Osteoblast (primary cell): ENCODE results near the gene MAPKAPK2. TPM values are rescaled to one million over a fixed set of nuclear protein-coding genes. Genes with fewer than 3 reads are reported as not detected.

Experiments
- DNase-seq: peaks from one replicate; pipeline ENCODE4 v3.0.0; 2011; ENCODE audit warnings: low spot score, mixed read lengths; ENCODE audit not compliant: insufficient read length; ENCODE audit errors: missing footprints
- H2AFZ ChIP-seq: 2 replicates; pipeline ENCODE4 v1.6.0; 2011; ENCODE audit warnings: mild to moderate bottlenecking, low read length
- H3K27ac ChIP-seq: 2 replicates; pipeline ENCODE4 v1.5.1; 2011; ENCODE audit warnings: mild to moderate bottlenecking, low read depth, low read length, moderate library complexity
- H3K27me3 ChIP-seq: 2 replicates; pipeline ENCODE4 v1.6.0; 2012; ENCODE audit warnings: mild to moderate bottlenecking, control low read depth, inconsistent platforms, low read length, moderate library complexity; ENCODE audit not compliant: insufficient read depth
- H3K36me3 ChIP-seq: 2 replicates; pipeline ENCODE4 v1.5.1; 2011; ENCODE audit warnings: mild to moderate bottlenecking, low read length, control low read depth, moderate library complexity; ENCODE audit not compliant: insufficient read depth
- H3K4me1 ChIP-seq: 2 replicates; pipeline ENCODE4 v1.5.1; 2011; ENCODE audit warnings: mild to moderate bottlenecking, low read length, control low read depth, moderate library complexity; ENCODE audit not compliant: insufficient read depth
- H3K4me2 ChIP-seq: 2 replicates; pipeline ENCODE4 v1.6.0; 2011; ENCODE audit warnings: mild to moderate bottlenecking, low read length; ENCODE audit not compliant: insufficient read depth
- H3K4me3 ChIP-seq: fragments of 200-600 bp; sonication (generic); 3 replicates; pipeline ENCODE4 v1.5.1; 2012; ENCODE audit warnings: mild to moderate bottlenecking, low read length, inconsistent platforms; ENCODE audit not compliant: insufficient read depth
- H3K79me2 ChIP-seq: 2 replicates; pipeline ENCODE4 v1.6.0; 2012; ENCODE audit warnings: mild to moderate bottlenecking, low read length, control low read depth, inconsistent platforms; ENCODE audit not compliant: insufficient read depth
- H3K9me3 ChIP-seq: 2 replicates; pipeline ENCODE4 v1.5.1; 2011; ENCODE audit warnings: low read depth, low read length, control low read depth
- H4K20me1 ChIP-seq: 2 replicates; pipeline ENCODE4 v1.6.0; 2012; ENCODE audit warnings: mild to moderate bottlenecking, low read length, control low read depth; ENCODE audit not compliant: insufficient read depth
- total RNA-seq: library from RNA; depleted of rRNA; stranded (reverse); fragments of >200 nt; gene quantifications from 2 replicates; pipeline ENCODE4 v1.2.3, GENCODE V29; 2012
- TF ChIP-seq, protein P1 (sequence below): IDR thresholded peaks from 2 replicates; pipeline ENCODE4 v1.5.1; 2011; ENCODE audit warnings: mild to moderate bottlenecking, low read depth, low read length, moderate library complexity; ENCODE audit errors: extremely low read depth

The MAPKAPK2 gene
- total RNA-seq, 1 donor, result 38.0 TPM

DNA sequence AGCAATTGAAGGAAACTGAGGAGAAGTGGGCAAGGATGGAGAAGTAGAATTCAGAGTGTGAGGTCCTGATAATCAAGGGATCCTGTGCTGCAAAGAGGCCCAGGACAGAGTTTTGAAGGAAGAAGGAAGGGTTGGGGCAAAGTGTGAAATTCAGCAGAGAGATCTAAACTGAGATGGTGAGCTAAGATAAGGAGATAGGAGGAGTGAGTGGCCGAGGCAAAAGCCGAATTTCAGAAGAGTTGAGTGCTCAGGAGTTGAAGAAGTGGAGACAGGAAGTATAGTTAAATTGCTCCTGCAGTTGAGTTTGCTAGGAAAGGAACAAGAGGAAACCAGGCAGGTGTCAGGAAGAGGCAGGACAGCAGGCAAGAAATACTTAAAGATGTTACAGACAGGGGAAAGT is 16.4 kb upstream of the MAPKAPK2 start:
- no peak overlapping the region for H3K27ac ChIP-seq
- no peak overlapping the region for H2AFZ ChIP-seq
- H3K4me1 ChIP-seq, result peaks cover 21% of the 10 kb centered on the region
- no peak overlapping the region for H3K4me2 ChIP-seq
- H3K4me3 ChIP-seq, result no peak overlapping the region
- DNase-seq, result no peak
- H3K27me3 ChIP-seq, result peaks cover 17% of the 10 kb centered on the region
- TF ChIP-seq, protein P1, sequence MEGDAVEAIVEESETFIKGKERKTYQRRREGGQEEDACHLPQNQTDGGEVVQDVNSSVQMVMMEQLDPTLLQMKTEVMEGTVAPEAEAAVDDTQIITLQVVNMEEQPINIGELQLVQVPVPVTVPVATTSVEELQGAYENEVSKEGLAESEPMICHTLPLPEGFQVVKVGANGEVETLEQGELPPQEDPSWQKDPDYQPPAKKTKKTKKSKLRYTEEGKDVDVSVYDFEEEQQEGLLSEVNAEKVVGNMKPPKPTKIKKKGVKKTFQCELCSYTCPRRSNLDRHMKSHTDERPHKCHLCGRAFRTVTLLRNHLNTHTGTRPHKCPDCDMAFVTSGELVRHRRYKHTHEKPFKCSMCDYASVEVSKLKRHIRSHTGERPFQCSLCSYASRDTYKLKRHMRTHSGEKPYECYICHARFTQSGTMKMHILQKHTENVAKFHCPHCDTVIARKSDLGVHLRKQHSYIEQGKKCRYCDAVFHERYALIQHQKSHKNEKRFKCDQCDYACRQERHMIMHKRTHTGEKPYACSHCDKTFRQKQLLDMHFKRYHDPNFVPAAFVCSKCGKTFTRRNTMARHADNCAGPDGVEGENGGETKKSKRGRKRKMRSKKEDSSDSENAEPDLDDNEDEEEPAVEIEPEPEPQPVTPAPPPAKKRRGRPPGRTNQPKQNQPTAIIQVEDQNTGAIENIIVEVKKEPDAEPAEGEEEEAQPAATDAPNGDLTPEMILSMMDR, result no peak
- H3K36me3 ChIP-seq, result no peaks in the 10 kb centered on the region
- no peaks in the 10 kb centered on the region for H3K79me2 ChIP-seq
- H4K20me1 ChIP-seq, result no peaks in the 10 kb centered on the region
- no peaks in the 10 kb centered on the region for H3K9me3 ChIP-seq

DNA sequence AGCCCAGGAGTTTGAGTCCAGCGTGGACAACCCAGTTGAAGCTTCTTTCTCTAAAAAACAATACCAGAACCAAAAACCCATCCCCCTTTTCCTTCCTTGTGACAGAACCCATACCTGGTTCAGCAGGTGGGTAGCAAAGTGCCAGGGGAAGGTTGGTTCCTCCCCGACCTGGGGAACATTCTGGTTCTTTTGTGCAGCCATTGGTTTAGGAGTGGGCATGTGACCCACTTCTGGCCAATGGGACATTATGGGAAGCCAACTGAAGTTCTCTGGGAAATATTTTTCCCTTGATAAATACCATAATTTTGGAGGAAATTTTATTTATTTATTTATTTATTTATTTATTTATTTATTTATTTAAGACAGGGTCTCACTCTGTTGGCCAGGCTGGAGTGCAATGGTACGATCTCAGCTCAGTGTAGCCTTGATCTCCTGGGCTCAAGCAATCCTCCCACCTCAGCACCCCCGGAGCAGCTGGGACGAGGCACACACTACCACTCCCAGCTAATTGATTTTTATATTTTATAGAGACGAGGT is 15.8 kb upstream of the MAPKAPK2 start:
- no peaks in the 10 kb centered on the region for H3K9me3 ChIP-seq
- TF ChIP-seq, protein P1, result no peak

DNA sequence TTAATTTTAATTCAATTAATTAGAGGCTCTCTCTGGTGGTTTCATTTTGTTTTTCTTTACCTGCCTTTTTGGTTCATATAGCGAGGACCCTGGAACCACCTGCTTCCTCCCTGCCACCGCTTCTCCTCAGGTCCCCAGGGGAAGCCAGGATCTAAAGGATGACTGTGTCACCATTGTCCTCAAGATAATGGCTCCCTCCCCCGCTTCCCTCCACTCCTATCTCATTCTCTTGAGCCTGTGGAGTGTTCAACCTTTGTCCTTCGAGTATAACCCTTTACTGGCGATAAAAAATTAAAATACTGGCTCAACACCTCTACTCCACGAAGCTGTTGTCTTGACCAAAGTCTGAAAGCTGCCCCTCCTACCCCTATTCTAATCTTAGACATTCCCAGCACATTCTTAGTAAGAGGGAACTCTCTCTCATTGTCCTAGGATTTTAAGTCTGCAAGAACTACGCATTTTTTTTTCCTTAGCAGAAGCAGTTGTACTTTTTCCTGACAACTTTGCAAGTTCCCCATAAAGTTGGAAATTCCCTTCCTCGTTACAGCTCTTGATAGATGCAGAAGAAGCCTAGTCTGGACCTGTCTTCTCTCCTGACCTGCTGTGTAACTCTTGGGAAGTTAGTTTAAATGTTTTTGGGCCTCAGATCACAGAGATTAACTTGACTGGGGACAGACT is 12.6 kb upstream of the MAPKAPK2 start:
- H3K4me2 ChIP-seq, result no peak overlapping the region

More for the DNA sequence above, 15.8 kb upstream of the MAPKAPK2 start:
- no peak for DNase-seq
- Histone ChIP-seq H3K4me1 (peaks cover 22% of the 10 kb centered on the region), H3K4me2 (no peak overlapping the region), H3K4me3 (no peak overlapping the region), H2AFZ (no peak overlapping the region), H3K27me3 (peaks cover 11% of the 10 kb centered on the region), H3K79me2 (no peaks in the 10 kb centered on the region), H4K20me1 (no peaks in the 10 kb centered on the region), H3K36me3 (no peaks in the 10 kb centered on the region), H3K27ac (no peak overlapping the region)

More for the DNA sequence above, 12.6 kb upstream of the MAPKAPK2 start:
- H3K4me3 ChIP-seq, result no peak overlapping the region
- DNase-seq, result no peak
- TF ChIP-seq, protein P1, result no peak
- H3K27ac ChIP-seq, result no peak overlapping the region
- H3K27me3 ChIP-seq, result peaks cover 6% of the 10 kb centered on the region
- no peaks in the 10 kb centered on the region for H3K9me3 ChIP-seq
- H3K79me2 ChIP-seq, result no peaks in the 10 kb centered on the region
- no peaks in the 10 kb centered on the region for H4K20me1 ChIP-seq
- H2AFZ ChIP-seq, result no peak overlapping the region
- H3K36me3 ChIP-seq, result no peaks in the 10 kb centered on the region
- H3K4me1 ChIP-seq, result peaks cover 33% of the 10 kb centered on the region
